Ishikawa (cell line): ENCODE data around the gene IFNGR1.

ENCODE experiments used
- CEBPB ChIP-seq: IDR thresholded peaks from 2 replicates; pipeline ENCODE4 v1.6.1; 2012
- CREB1 ChIP-seq: IDR thresholded peaks from 2 replicates; pipeline ENCODE4 v1.6.1; 2012; ENCODE audit warnings: low read depth
- EGR1 ChIP-seq: IDR thresholded peaks from 2 replicates; pipeline ENCODE4 v1.6.1; 2012
- EP300 ChIP-seq: IDR thresholded peaks from 2 replicates; pipeline ENCODE4 v1.6.1; 2012; ENCODE audit warnings: borderline replicate concordance
- FOXM1 ChIP-seq: IDR thresholded peaks from 2 replicates; pipeline ENCODE4 v1.6.1; 2012; ENCODE audit warnings: low read depth, borderline replicate concordance
- MAX ChIP-seq: IDR thresholded peaks from 2 replicates; pipeline ENCODE4 v1.6.1; 2012
- NFIC ChIP-seq: IDR thresholded peaks from 2 replicates; pipeline ENCODE4 v1.6.1; 2012
- RAD21 ChIP-seq: IDR thresholded peaks from 2 replicates; pipeline ENCODE4 v1.6.1; 2012; ENCODE audit warnings: low read depth
- REST ChIP-seq: IDR thresholded peaks from 2 replicates; pipeline ENCODE4 v1.6.1; 2012; ENCODE audit warnings: low read depth, mild to moderate bottlenecking
- TAF1 ChIP-seq: IDR thresholded peaks from 2 replicates; pipeline ENCODE4 v1.6.1; 2012; ENCODE audit warnings: low read depth, mild to moderate bottlenecking
- TCF12 ChIP-seq: IDR thresholded peaks from 2 replicates; pipeline ENCODE4 v1.6.1; 2012; ENCODE audit warnings: low read depth
- TEAD4 ChIP-seq: IDR thresholded peaks from 2 replicates; pipeline ENCODE4 v1.6.1; 2012
- USF1 ChIP-seq: IDR thresholded peaks from 2 replicates; pipeline ENCODE4 v1.6.1; 2012
- YY1 ChIP-seq: IDR thresholded peaks from 2 replicates; pipeline ENCODE4 v1.6.1; 2012; ENCODE audit warnings: low read depth
- ZBTB7A ChIP-seq: IDR thresholded peaks from 2 replicates; pipeline ENCODE4 v1.6.1; 2012; ENCODE audit warnings: low read depth

Gene IFNGR1

GRCh38 chr6:137150072-137150471 is 69.1 kb downstream of the IFNGR1 start:
- TF ChIP-seq USF1 (no peak), TEAD4 (no peak), ZBTB7A (no peak), RAD21 (no peak), YY1 (no peak), EGR1 (no peak), TAF1 (no peak), REST (no peak), CREB1 (no peak), MAX (no peak), TCF12 (no peak), NFIC (no peak), EP300 (no peak), CEBPB (no peak), FOXM1 (no peak)

- TF ChIP-seq NFIC (no peak), CEBPB (no peak), REST (no peak), TEAD4 (no peak), YY1 (no peak), RAD21 (no peak), USF1 (no peak), FOXM1 (no peak), MAX (no peak), EGR1 (no peak)
Observed at GRCh38 chr6:137149035-137149393, 70.2 kb downstream of the IFNGR1 start.

GRCh38 chr6:137148306-137149034 is 70.7 kb downstream of the IFNGR1 start:
- TF ChIP-seq TCF12 (no peak), FOXM1 (no peak), CREB1 (no peak), TEAD4 (no peak)
